Adrenal gland (tissue), 5 donors: Measurements from ENCODE around the gene FRG2B.
"Not testable (repeated sequence)": the region's sequence is repeated elsewhere in the genome, so short reads cannot be mapped to it uniquely, and the experiment has no call there.

ENCODE experiments used
- POLR2A ChIP-seq, 2 donors: fragments of 450-650 bp; IDR thresholded peaks; one replicate each; pipeline ENCODE4 v1.6.1; 2017; ENCODE audit warnings: antibody characterized with exemption in 2 of 2, mild to moderate bottlenecking in 2 of 2, moderate library complexity in 1 of 2
- TF ChIP-seq, protein P1 (sequence below), 6 experiments: fragments of 450-650 bp in 4 of 6; fragments of 200-600 bp in 2 of 6; sonication (generic) in 1 of 6; IDR thresholded peaks; 1 replicate in 5 of 6; 2 replicates in 1 of 6; pipeline versions ENCODE4 v1.5.1 to v1.8.0; 2016 to 2021; ENCODE audit warnings: antibody characterized with exemption in 6 of 6, mild to moderate bottlenecking in 2 of 6, moderate library complexity in 1 of 6
- donor health status: DM: no; HTN: no; CAD: no.

GRCh38 chr10:133603434-133603833 is 23.2 kb downstream of the FRG2B start:
- TF ChIP-seq, protein P1, sequence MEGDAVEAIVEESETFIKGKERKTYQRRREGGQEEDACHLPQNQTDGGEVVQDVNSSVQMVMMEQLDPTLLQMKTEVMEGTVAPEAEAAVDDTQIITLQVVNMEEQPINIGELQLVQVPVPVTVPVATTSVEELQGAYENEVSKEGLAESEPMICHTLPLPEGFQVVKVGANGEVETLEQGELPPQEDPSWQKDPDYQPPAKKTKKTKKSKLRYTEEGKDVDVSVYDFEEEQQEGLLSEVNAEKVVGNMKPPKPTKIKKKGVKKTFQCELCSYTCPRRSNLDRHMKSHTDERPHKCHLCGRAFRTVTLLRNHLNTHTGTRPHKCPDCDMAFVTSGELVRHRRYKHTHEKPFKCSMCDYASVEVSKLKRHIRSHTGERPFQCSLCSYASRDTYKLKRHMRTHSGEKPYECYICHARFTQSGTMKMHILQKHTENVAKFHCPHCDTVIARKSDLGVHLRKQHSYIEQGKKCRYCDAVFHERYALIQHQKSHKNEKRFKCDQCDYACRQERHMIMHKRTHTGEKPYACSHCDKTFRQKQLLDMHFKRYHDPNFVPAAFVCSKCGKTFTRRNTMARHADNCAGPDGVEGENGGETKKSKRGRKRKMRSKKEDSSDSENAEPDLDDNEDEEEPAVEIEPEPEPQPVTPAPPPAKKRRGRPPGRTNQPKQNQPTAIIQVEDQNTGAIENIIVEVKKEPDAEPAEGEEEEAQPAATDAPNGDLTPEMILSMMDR (IDR thresholded peaks at IDR 0.05), result not testable (repeated sequence)
- TF ChIP-seq POLR2A (IDR thresholded peaks at IDR 0.05), result not testable (repeated sequence)
